ENCODE measurements around the gene ZCRB1.
"Not testable (repeated sequence)": the region's sequence is repeated elsewhere in the genome, so short reads cannot be mapped to it uniquely, and the experiment has no call there.

Gene ZCRB1
- total RNA-seq, result 25.9 to 37.3 reads per million in 2 experiments

- DNase-seq (ENCODE audit: low read depth), result peak; percentile 70
Measured at GRCh38 chr12:42325653-42326474, at the start of gene ZCRB1, which contains the start of gene PPHLN1. TSS of gene ZCRB1 (minus strand) at chr12:42326094. CDS start at chr12:42324102, 1,992 bp downstream. TSS of gene PPHLN1 (plus strand) at chr12:42326167. CDS start at chr12:42335903, 9,736 bp downstream.

GRCh38 chr12:42373669-42374068, 47.8 kb upstream of the ZCRB1 start:
- no peak for DNase-seq (ENCODE audit: low read depth)

GRCh38 chr12:42372154-42372791, 46.4 kb upstream of the ZCRB1 start:
- DNase-seq (ENCODE audit: low read depth), result no peak

GRCh38 chr12:42370013-42370412, 44.1 kb upstream of the ZCRB1 start:
- no peak for DNase-seq (ENCODE audit: low read depth)

- no peak for DNase-seq (ENCODE audit: low read depth)
Measured at GRCh38 chr12:42365486-42365885, 39.6 kb upstream of the ZCRB1 start.

- DNase-seq (ENCODE audit: low read depth), result no peak
Measured at GRCh38 chr12:42364692-42365091, 38.8 kb upstream of the ZCRB1 start.

GRCh38 chr12:42362647-42363260, 36.9 kb upstream of the ZCRB1 start:
- no peak for DNase-seq (ENCODE audit: low read depth)

- DNase-seq (ENCODE audit: low read depth), result no peak
Measured at GRCh38 chr12:42361909-42362646, 36.2 kb upstream of the ZCRB1 start.

GRCh38 chr12:42360747-42361403, 35.0 kb upstream of the ZCRB1 start:
- no peak for DNase-seq (ENCODE audit: low read depth)

GRCh38 chr12:42356344-42356743, 30.4 kb upstream of the ZCRB1 start:
- DNase-seq (ENCODE audit: low read depth), result no peak

GRCh38 chr12:42350021-42350407, 24.1 kb upstream of the ZCRB1 start:
- not testable (repeated sequence) for DNase-seq (ENCODE audit: low read depth)

GRCh38 chr12:42349119-42350020, 23.5 kb upstream of the ZCRB1 start:
- not testable (repeated sequence) for DNase-seq (ENCODE audit: low read depth)

- no peak for DNase-seq (ENCODE audit: low read depth)
Measured at GRCh38 chr12:42346403-42347002, 20.6 kb upstream of the ZCRB1 start.

GRCh38 chr12:42343721-42344120, 17.8 kb upstream of the ZCRB1 start:
- DNase-seq (ENCODE audit: low read depth), result no peak

GRCh38 chr12:42342028-42342427, 16.1 kb upstream of the ZCRB1 start:
- DNase-seq (ENCODE audit: low read depth), result no peak

- no peak for DNase-seq (ENCODE audit: low read depth)
Measured at GRCh38 chr12:42338280-42338679, 12.4 kb upstream of the ZCRB1 start.

GRCh38 chr12:42336286-42336685, 10.4 kb upstream of the ZCRB1 start:
- no peak for DNase-seq (ENCODE audit: low read depth)

- DNase-seq (ENCODE audit: low read depth), result no peak
Measured at GRCh38 chr12:42332301-42333285, 6.7 kb upstream of the ZCRB1 start.

GRCh38 chr12:42330097-42330496, 4.2 kb upstream of the ZCRB1 start:
- not testable (repeated sequence) for DNase-seq (ENCODE audit: low read depth)

All from T follicular helper cell (primary cell).